EH (cell line): Measurements from ENCODE around the gene SCRN2.
A peak's percentile ranks its signal among the peaks of the same experiment; 100 is the strongest.

Source experiments
- DNase-seq: peaks from one replicate; pipeline ENCODE4 v3.0.0-alpha.2; 2015; ENCODE audit warnings: low read depth

Gene SCRN2

GRCh38 chr17:47804461-47804860 lies 36.6 kb downstream of the SCRN2 start:
- no peak for DNase-seq

DNA sequence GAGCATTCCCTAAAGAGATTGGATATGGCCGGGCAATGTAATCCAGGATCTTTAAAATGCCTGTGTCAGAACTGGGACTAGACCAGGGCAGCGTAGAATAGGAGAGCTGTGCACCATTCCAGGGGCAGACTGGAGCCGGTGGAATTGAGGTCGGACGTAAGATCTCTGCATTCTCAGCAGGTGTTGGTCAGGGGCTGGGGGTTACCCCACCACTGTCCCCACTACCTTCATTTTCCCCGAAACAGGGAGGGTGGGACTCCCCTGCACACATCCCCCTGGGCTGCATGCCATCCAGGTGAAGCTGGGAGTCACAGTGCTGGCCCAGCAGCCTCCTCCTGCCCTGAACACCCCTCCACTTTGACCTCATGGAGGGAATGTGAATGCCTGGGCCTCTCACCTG lies 37.3 kb downstream of the SCRN2 start:
- no peak for DNase-seq

- no peak for DNase-seq
These were observed 37.9 kb downstream of the SCRN2 start for GRCh38 chr17:47803201-47803600.

GRCh38 chr17:47802341-47803022 lies 38.6 kb downstream of the SCRN2 start:
- DNase-seq, result peak; percentile 55

DNA sequence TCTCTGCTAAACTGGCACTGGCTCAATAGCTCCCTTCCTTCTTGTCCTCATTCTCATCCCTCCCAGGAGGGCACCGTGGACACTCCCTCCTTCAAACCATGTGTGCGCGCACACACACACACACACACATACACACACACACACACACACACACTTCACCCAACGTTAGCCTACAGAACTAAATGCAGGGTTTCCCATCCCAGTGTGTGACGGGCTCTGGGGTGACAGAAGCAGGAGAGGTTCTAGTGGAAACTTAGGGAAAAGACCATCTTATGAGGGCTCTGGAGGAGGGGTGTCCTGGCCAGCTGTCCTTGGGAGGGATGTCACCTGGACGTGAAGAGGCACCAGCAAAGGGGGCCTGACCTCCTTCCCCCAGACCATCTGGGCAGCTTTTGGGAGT lies 39.2 kb downstream of the SCRN2 start:
- DNase-seq, result no peak

DNA sequence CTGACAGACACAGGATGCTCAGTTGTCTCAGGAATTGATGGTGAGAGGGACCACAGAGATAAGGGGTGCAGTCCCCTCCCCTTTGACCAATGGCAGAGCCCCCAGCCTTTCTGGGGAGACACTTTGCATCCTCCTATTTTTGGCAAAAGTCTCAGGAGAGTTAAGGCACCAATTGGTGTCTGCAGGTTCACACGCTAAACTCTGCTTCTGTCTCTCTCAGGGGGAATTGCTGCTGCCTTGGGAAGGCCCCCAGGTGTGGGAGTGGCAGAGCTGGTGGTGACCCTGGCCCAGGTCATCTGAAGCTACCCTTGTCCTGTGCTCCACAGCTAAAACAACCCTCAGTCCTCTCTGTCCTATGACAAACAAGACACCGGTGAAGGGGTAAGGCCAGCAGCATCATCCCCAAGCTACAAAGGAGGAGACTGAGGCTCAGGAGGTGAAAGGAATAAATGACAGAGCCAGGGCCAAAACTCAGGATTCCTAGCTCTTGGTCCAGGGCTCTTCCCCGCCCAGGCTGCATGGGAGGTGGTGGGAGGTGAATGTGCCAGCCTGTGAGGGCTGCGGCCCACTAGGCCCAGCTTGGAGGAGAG lies 39.8 kb downstream of the SCRN2 start:
- DNase-seq, result no peak

GRCh38 chr17:47800686-47801085 lies 40.4 kb downstream of the SCRN2 start:
- no peak for DNase-seq

GRCh38 chr17:47797797-47798196 lies 43.3 kb downstream of the SCRN2 start:
- DNase-seq, result peak; percentile 28

DNA sequence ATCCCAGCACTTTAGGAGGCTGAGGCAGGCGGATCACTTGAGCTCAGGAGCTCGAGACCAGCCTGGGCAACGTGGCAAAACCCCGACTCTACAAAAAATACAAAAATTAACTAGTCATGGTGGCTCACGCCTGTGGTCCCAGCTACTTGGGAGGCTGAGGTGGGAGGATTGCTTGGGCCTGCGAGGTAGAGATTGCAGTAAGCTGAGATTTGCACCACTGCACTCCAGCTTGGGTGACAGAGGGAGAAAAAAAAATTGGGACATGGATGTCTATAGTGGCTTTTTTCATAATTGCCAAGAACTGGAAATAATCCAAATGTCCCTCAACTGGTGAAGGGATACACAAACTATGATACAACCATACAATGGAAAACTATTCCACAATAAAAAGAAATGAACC lies 48.1 kb downstream of the SCRN2 start:
- DNase-seq, result no peak

- DNase-seq, result no peak
These were observed 48.6 kb downstream of the SCRN2 start for GRCh38 chr17:47792457-47792856.

- DNase-seq, result no peak
These were observed 50.0 kb downstream of the SCRN2 start for GRCh38 chr17:47791025-47791424.

GRCh38 chr17:47789611-47790561 lies 51.2 kb downstream of the SCRN2 start:
- peak; percentile 43 for DNase-seq
